ENCODE measurements around the gene STK32B. TPM values are rescaled to one million over a fixed set of nuclear protein-coding genes. Genes with fewer than 3 reads are reported as not detected.

STK32B gene
- total and polyA plus RNA-seq, 2 of the 8 experiments (the other 6 are each of a cell fraction or from before 2014, with no cell fraction given), result 2.3 to 2.5 TPM

DNA sequence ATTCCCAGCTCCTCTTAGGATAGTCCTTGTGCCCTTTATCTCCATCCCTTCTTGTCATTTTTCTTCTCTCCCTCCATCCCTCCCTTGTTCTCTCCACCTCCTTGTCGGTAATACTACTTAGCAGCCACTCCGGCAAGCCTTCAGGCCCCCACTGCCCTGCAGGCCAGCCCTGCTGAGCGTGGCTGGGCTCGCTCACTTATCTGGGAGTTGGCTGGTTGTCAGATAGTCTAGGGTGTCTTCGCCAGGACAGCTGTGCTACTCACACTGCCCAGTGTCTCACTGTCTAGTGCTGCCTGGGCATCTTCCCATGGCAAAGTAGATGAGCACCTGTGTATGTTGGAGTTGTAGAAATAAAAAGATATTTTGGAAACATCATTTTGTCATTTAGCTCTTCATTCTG is 75.0 kb downstream of the STK32B start:
- Histone ChIP-seq H2AFZ (ENCODE audit: low read length) (no peak overlapping the region), H3K23me2 (ENCODE audit: low read depth, low read length) (peaks cover 3% of the 10 kb centered on the region; the same call in 1 of the 2 replicates), H2BK15ac (ENCODE audit: low read length) (no peak overlapping the region), H3K18ac (ENCODE audit: extremely low read depth, low read length) (no peak overlapping the region), H3K4me3 (ENCODE audit: extremely low read depth in 1 of 4, insufficient read depth in 2 of 4, low read depth in 3 of 4, low read length in 4 of 4) (no peak overlapping the region), H4K20me1 (replicated peaks in 1 of 2; ENCODE audit: control insufficient read depth in 1 of 2, insufficient read depth in 2 of 2, low read length in 2 of 2) (peaks cover 0 to 3% of the 10 kb centered on the region in 2 experiments), H3K27ac (ENCODE audit: low read depth, low read length) (no peak overlapping the region), H3K9me3 (ENCODE audit: insufficient read depth in 2 of 2, low read depth in 1 of 2, low read length in 1 of 2) (no peaks in the 10 kb centered on the region), H3K79me2 (ENCODE audit: control insufficient read depth in 1 of 2, insufficient read depth in 2 of 2, low read length in 2 of 2) (no peaks in the 10 kb centered on the region), H4K5ac (ENCODE audit: insufficient read length, low read depth, low read length) (no peak overlapping the region), H3K4me1 (replicated peaks in 1 of 4; ENCODE audit: control insufficient read depth in 3 of 4, insufficient read depth in 4 of 4, low read length in 3 of 4) (peaks cover 0 to 2% (median 0%) of the 10 kb centered on the region in 4 experiments; a peak in 1 of 7 replicates), H3K36me3 (ENCODE audit: control insufficient read depth in 2 of 4, insufficient read depth in 4 of 4, low read length in 3 of 4) (no peaks in the 10 kb centered on the region), H2BK20ac (ENCODE audit: low read length) (no peak overlapping the region), H3K56ac (replicated peaks; ENCODE audit: insufficient read length, low read depth, low read length) (no peak overlapping the region), H2BK120ac (replicated peaks; ENCODE audit: low read depth, low read length) (no peak overlapping the region), H3K23ac (ENCODE audit: insufficient read length) (no peak overlapping the region), H3K14ac (ENCODE audit: insufficient read length) (no peak overlapping the region), H3K27me3 (replicated peaks in 1 of 4; ENCODE audit: control insufficient read depth in 3 of 4, extremely low read depth in 1 of 4, insufficient read depth in 3 of 4, low read length in 3 of 4) (no peaks in the 10 kb centered on the region; a peak in 2 of 7 replicates), H3K9ac (replicated peaks in 1 of 4; ENCODE audit: extremely low read depth in 1 of 4, low read depth in 3 of 4, low read length in 3 of 4) (no peak overlapping the region), H2AK5ac (ENCODE audit: low read depth, low read length) (no peak overlapping the region), H3K4ac (replicated peaks; ENCODE audit: insufficient read length, low read depth, low read length) (no peak overlapping the region), H4K8ac (ENCODE audit: extremely low read depth, insufficient read depth, low read length) (no peak overlapping the region), H2BK12ac (ENCODE audit: low read depth, low read length) (no peak overlapping the region), H3K4me2 (ENCODE audit: insufficient read depth in 1 of 2, low read depth in 2 of 2, low read length in 2 of 2) (no peak overlapping the region), H3K79me1 (ENCODE audit: low read depth, low read length) (no peaks in the 10 kb centered on the region), H4K91ac (replicated peaks; ENCODE audit: insufficient read length, low read length) (no peak overlapping the region), H2BK5ac (ENCODE audit: low read depth, low read length) (no peak overlapping the region)
- FAIRE-seq (no peak), DNase-seq (ENCODE audit: low read depth in 1 of 2, low spot score in 2 of 2) (no peak)
- CTCF ChIA-PET (ENCODE audit: partially characterized antibody), result interaction anchor here (0.6 to 3.8 kb wide), 13 partner anchors 11 to 582 kb away, joined by 3 to 15 read pairs (median 4); partner anchors contain the start of genes EVC2 and STK32B
- no peak for TF ChIP-seq EZH2 (IDR thresholded peaks at IDR 0.05; ENCODE audit: low read depth, low read length, severe bottlenecking)
- TF ChIP-seq JUN (IDR thresholded peaks at IDR 0.05; ENCODE audit: low read depth, low read length), result no peak
- no peak for TF ChIP-seq KDM5A (IDR thresholded peaks at IDR 0.05; ENCODE audit: low read length)
- no peak for TF ChIP-seq RAD21 (IDR thresholded peaks at IDR 0.05 in 1 of 2, conservative IDR thresholded peaks at IDR 0.05 in 1 of 2; ENCODE audit: low read depth in 2 of 2, low read length in 2 of 2)
- TF ChIP-seq SP1 (IDR thresholded peaks at IDR 0.05; ENCODE audit: low read depth, low read length), result no peak
- TF ChIP-seq ZNF274 (IDR thresholded peaks at IDR 0.05; ENCODE audit: borderline replicate concordance, extremely low read depth, low read length), result no peak
- TF ChIP-seq, protein P1, sequence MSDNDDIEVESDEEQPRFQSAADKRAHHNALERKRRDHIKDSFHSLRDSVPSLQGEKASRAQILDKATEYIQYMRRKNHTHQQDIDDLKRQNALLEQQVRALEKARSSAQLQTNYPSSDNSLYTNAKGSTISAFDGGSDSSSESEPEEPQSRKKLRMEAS (IDR thresholded peaks at IDR 0.05), result no peak
- no peak for TF ChIP-seq TAF7 (optimal IDR thresholded peaks at IDR 0.05; ENCODE audit: borderline replicate concordance, low read depth, low read length)
- TF ChIP-seq CEBPB (IDR thresholded peaks at IDR 0.05; ENCODE audit: low read depth, low read length), result no peak
- TF ChIP-seq, protein P2, sequence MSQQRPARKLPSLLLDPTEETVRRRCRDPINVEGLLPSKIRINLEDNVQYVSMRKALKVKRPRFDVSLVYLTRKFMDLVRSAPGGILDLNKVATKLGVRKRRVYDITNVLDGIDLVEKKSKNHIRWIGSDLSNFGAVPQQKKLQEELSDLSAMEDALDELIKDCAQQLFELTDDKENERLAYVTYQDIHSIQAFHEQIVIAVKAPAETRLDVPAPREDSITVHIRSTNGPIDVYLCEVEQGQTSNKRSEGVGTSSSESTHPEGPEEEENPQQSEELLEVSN (IDR thresholded peaks at IDR 0.05), result no peak
- POLR2A ChIA-PET (ENCODE audit: partially characterized antibody), result interaction anchor here (1.3 kb wide), 1 partner anchor 8 kb away, joined by 3 read pairs; no protein-coding TSS in a partner anchor
- 85% methylated on average over 5 of the region's 5 CpGs; no CpG with 5 or more reads in 1 of the 2 experiments for WGBS, 2 experiments (ENCODE audit: extremely low coverage in 1 of 2, insufficient coverage in 1 of 2, insufficient read length in 1 of 2, insufficient replicate concordance in 2 of 2, low coverage in 1 of 2, low lambda C conversion rate in 2 of 2, missing lambda C conversion rate in 1 of 2)

Data from H1 (cell line).